A549 treated with Mapracorat at 1 μM for 4 hours (cell line): ENCODE measurements around the gene HMGCS1. TPM values are rescaled to one million over a fixed set of nuclear protein-coding genes. Genes with fewer than 3 reads are reported as not detected.

Source experiments
- total RNA-seq: library from RNA; stranded (reverse); fragments of 200-300 nt; extraction: Qiagen RNA extraction; gene quantifications from 5 replicates; pipeline ENCODE4 v1.2.3, GENCODE V29; 2022

HMGCS1 gene
- total RNA-seq, result 52.0 to 66.5 TPM (median 56.2 TPM) in 5 replicates

DNA sequence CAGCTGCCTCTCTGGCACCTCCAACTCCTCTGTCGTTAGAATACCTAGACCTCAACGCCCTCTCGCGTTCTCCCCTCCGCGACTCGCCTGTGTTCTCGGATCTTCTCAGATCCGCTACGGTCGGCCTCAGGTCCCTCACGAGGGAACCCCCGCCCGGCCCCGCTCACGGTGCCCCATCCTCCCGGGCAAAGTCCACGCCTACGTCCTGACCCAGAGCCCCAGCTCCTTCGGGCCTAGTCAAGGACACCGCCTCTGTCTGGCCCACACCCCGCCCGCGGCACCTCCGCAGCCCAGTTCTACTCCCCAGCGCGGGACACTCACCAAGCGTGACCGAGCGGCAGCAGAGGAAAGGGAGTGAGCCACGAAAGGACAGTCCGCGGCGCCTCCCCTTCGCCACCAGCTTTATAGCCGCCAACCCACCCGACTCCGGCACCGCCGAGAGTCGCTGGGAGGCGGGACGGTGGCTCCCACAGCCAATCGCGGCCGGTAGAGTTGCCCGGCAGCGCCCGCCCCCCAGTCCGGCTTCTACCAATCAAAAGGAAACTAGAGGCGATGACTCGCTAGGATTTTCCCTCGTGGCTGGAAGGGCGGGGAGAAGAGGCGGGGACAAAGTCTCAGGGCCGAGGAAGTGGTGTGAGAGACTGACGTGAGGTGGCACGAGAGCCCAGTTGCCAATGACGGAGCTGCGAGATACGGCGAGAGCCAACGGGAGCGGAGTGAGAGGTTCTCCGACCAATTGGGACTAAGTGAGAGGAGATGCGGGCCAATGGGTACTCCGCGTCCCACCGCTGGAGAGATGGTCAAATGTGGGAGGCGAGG is at the start of gene HMGCS1:
Gene HMGCS1, minus strand, starts transcription at position 378 of the 819 bp plus-strand sequence. CDS start 14,447 bp downstream, outside the sequence.

Other genes starting within 250 kb of the HMGCS1 start
- 21.6 to 25.8 TPM (median 23.7 TPM) in 5 replicates for gene ZNF131, start 192.5 kb downstream of the HMGCS1 start, total RNA-seq
- 0.07 to 0.50 TPM (median 0.14 TPM) in 5 replicates for gene NIM1K, start 121.2 kb downstream of the HMGCS1 start, total RNA-seq
- gene CCL28, start 99.0 kb upstream of the HMGCS1 start, total RNA-seq, result 0.04 to 0.17 TPM (median 0.11 TPM) in 4 of 5 replicates, not detected in the other
- 15.6 to 23.2 TPM (median 19.2 TPM) in 5 replicates for gene TMEM267, start 170.5 kb upstream of the HMGCS1 start, total RNA-seq
- 4.1 to 5.9 TPM (median 4.8 TPM) in 5 replicates for gene C5orf34, start 201.7 kb upstream of the HMGCS1 start, total RNA-seq
- gene PAIP1, start 243.7 kb upstream of the HMGCS1 start, total RNA-seq, result 96.8 to 119 TPM (median 109 TPM) in 5 replicates